ENCODE data around the gene SCAMP4. TPM values are rescaled to one million over a fixed set of nuclear protein-coding genes. Genes with fewer than 3 reads are reported as not detected.

SCAMP4 gene
- total and polyA plus RNA-seq, 2 of the 13 experiments (the other 11 are each of a cell fraction or from before 2014, with no cell fraction given): 10.7 to 13.7 TPM

GRCh38 chr19:1902923-1903322 is 2.3 kb upstream of the SCAMP4 start (continued):
- TF ChIP-seq NR0B2 (CRISPR knock-in tag; IDR thresholded peaks at IDR 0.05) (no peak), KDM5B (CRISPR knock-in tag; IDR thresholded peaks at IDR 0.05; ENCODE audit: borderline replicate concordance) (no peak), HBP1 (CRISPR knock-in tag; IDR thresholded peaks at IDR 0.05; ENCODE audit: low read depth) (no peak), ZBTB42 (CRISPR knock-in tag; IDR thresholded peaks at IDR 0.05) (no peak), ZNF12 (CRISPR knock-in tag; IDR thresholded peaks at IDR 0.05) (no peak), PREB (CRISPR knock-in tag; IDR thresholded peaks at IDR 0.05) (no peak), ZNF510 (CRISPR knock-in tag; IDR thresholded peaks at IDR 0.05; ENCODE audit: low read depth) (no peak), PRDM4 (CRISPR knock-in tag; IDR thresholded peaks at IDR 0.05; ENCODE audit: borderline replicate concordance) (no peak), ZNF720 (CRISPR knock-in tag; IDR thresholded peaks at IDR 0.05) (no peak), PBX2 (CRISPR knock-in tag; IDR thresholded peaks at IDR 0.05) (no peak), HOXA3 (CRISPR knock-in tag; IDR thresholded peaks at IDR 0.05) (peak; percentile 73), SP5 (CRISPR knock-in tag; IDR thresholded peaks at IDR 0.05; ENCODE audit: borderline replicate concordance, low read depth) (peak; percentile 85), ERF (CRISPR knock-in tag; IDR thresholded peaks at IDR 0.05) (no peak), NCOA1 (CRISPR knock-in tag; IDR thresholded peaks at IDR 0.05) (no peak), CSRNP2 (CRISPR knock-in tag; conservative IDR thresholded peaks at IDR 0.05; ENCODE audit: low read depth) (no peak), ZNF207 (IDR thresholded peaks at IDR 0.05; ENCODE audit: borderline replicate concordance) (no peak), KLF6 (CRISPR knock-in tag; IDR thresholded peaks at IDR 0.05) (no peak), RXRA (CRISPR knock-in tag; IDR thresholded peaks at IDR 0.05) (no peak)
- TF ChIP-seq, protein P1, sequence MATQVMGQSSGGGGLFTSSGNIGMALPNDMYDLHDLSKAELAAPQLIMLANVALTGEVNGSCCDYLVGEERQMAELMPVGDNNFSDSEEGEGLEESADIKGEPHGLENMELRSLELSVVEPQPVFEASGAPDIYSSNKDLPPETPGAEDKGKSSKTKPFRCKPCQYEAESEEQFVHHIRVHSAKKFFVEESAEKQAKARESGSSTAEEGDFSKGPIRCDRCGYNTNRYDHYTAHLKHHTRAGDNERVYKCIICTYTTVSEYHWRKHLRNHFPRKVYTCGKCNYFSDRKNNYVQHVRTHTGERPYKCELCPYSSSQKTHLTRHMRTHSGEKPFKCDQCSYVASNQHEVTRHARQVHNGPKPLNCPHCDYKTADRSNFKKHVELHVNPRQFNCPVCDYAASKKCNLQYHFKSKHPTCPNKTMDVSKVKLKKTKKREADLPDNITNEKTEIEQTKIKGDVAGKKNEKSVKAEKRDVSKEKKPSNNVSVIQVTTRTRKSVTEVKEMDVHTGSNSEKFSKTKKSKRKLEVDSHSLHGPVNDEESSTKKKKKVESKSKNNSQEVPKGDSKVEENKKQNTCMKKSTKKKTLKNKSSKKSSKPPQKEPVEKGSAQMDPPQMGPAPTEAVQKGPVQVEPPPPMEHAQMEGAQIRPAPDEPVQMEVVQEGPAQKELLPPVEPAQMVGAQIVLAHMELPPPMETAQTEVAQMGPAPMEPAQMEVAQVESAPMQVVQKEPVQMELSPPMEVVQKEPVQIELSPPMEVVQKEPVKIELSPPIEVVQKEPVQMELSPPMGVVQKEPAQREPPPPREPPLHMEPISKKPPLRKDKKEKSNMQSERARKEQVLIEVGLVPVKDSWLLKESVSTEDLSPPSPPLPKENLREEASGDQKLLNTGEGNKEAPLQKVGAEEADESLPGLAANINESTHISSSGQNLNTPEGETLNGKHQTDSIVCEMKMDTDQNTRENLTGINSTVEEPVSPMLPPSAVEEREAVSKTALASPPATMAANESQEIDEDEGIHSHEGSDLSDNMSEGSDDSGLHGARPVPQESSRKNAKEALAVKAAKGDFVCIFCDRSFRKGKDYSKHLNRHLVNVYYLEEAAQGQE (IDR thresholded peaks at IDR 0.05; ENCODE audit: borderline replicate concordance in 1 of 2, low read depth in 1 of 2, low read length in 2 of 2): 0 out of 4 replicates have a peak, but pooled peaks of 1 of the 2 experiments have one; percentile 5

All from HepG2 (cell line).